ENCODE measurements around the gene NUPR1.

DNA sequence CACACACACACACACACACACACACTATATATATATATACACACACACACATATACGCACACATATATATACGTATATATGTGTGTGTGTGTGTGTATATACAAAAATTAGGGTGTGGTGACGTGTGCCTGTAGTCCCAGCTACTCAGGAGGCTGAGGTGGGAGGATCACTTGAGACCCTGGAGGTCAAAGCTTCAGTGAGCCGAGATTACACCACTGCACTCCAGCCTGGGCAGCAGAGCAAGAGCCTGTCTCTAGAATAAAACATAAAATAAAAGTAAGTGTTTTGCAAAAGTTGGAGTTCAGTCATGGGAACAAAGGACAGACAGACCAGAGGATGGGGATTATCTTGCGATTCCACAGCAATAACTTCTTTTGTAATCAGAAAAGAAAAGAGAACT is 10.8 kb downstream of the NUPR1 start:
- TF ChIP-seq, protein P1, sequence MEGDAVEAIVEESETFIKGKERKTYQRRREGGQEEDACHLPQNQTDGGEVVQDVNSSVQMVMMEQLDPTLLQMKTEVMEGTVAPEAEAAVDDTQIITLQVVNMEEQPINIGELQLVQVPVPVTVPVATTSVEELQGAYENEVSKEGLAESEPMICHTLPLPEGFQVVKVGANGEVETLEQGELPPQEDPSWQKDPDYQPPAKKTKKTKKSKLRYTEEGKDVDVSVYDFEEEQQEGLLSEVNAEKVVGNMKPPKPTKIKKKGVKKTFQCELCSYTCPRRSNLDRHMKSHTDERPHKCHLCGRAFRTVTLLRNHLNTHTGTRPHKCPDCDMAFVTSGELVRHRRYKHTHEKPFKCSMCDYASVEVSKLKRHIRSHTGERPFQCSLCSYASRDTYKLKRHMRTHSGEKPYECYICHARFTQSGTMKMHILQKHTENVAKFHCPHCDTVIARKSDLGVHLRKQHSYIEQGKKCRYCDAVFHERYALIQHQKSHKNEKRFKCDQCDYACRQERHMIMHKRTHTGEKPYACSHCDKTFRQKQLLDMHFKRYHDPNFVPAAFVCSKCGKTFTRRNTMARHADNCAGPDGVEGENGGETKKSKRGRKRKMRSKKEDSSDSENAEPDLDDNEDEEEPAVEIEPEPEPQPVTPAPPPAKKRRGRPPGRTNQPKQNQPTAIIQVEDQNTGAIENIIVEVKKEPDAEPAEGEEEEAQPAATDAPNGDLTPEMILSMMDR (IDR thresholded peaks at IDR 0.05; ENCODE audit: low read length) = no peak
- TF ChIP-seq EZH2 (optimal IDR thresholded peaks at IDR 0.05; ENCODE audit: low read depth, low read length) (no peak), EZH2phosphoT487 (IDR thresholded peaks at IDR 0.05; ENCODE audit: low read length) (no peak)

All from MM.1S (cell line).